HEK293 (cell line): ENCODE measurements around the gene ADD1.

Source experiments
- CTCF ChIA-PET: fragments of 350-600 bp; formaldehyde crosslinking; extraction: SDS; loops from one replicate; lab custom pipeline; 2021; ENCODE audit warnings: antibody characterized with exemption; lab: Yijun Ruan, JAX
- POLR2A ChIA-PET: fragments of 300-600 bp; formaldehyde crosslinking; extraction: SDS; loops from one replicate; lab custom pipeline; 2020; ENCODE audit warnings: antibody characterized with exemption, inconsistent platforms; lab: Yijun Ruan, JAX
- H3K27ac ChIP-seq: fragments of 200-500 bp; sonication (Bioruptor generic); 2 replicates; pipeline ENCODE4 v1.5.1; 2014; ENCODE audit warnings: low read depth, low read length, control low read depth, inconsistent platforms; ENCODE audit errors: extremely low read depth
- H3K36me3 ChIP-seq, 2 experiments: fragments of 200-500 bp in 1 of 2; sonication (Bioruptor generic) in 1 of 2; 1 replicate in 1 of 2; 2 replicates in 1 of 2; pipeline ENCODE4 v1.5.1; 2014 to 2017; ENCODE audit warnings: inconsistent platforms in 2 of 2, low read length in 2 of 2; ENCODE audit not compliant: control insufficient read depth in 2 of 2, insufficient read depth in 1 of 2
- H3K4me1 ChIP-seq: fragments of 200-500 bp; sonication (Bioruptor generic); 2 replicates; pipeline ENCODE4 v1.5.1; 2014; ENCODE audit warnings: mild to moderate bottlenecking, low read length, inconsistent platforms; ENCODE audit not compliant: control insufficient read depth, insufficient read depth
- H3K4me3 ChIP-seq: 2 replicates; pipeline ENCODE4 v1.5.1; 2011; ENCODE audit warnings: low read depth, mild to moderate bottlenecking, control low read depth, low read length, moderate library complexity
- H3K9me3 ChIP-seq: fragments of 200-500 bp; sonication (Bioruptor generic); 2 replicates; pipeline ENCODE4 v1.5.1; 2014; ENCODE audit warnings: low read depth, low read length, inconsistent platforms; ENCODE audit not compliant: control insufficient read depth, insufficient read depth
- KLF9 ChIP-seq: fragments of 450-650 bp; formaldehyde crosslinking; IDR thresholded peaks from 2 replicates; pipeline ENCODE4 v1.5.1; 2016; ENCODE audit warnings: missing biosample characterization, missing genetic modification characterization, low read depth
- REPIN1 ChIP-seq: fragments of 450-650 bp; formaldehyde crosslinking; IDR thresholded peaks from 2 replicates; pipeline ENCODE4 v1.5.1; 2017; ENCODE audit warnings: missing biosample characterization, missing genetic modification characterization, low read depth
- SCRT1 ChIP-seq: fragments of 450-650 bp; formaldehyde crosslinking; IDR thresholded peaks from 2 replicates; pipeline ENCODE4 v1.5.1; 2016; ENCODE audit warnings: missing biosample characterization, missing genetic modification characterization, borderline replicate concordance
- SP2 ChIP-seq: fragments of 450-650 bp; formaldehyde crosslinking; IDR thresholded peaks from 2 replicates; pipeline ENCODE4 v1.5.1; 2016; ENCODE audit warnings: missing biosample characterization, missing genetic modification characterization
- ZNF132 ChIP-seq: fragments of 450-650 bp; formaldehyde crosslinking; IDR thresholded peaks from 2 replicates; pipeline ENCODE4 v1.5.1; 2017; ENCODE audit warnings: missing biosample characterization, missing genetic modification characterization, borderline replicate concordance
- ZNF175 ChIP-seq: fragments of 450-650 bp; formaldehyde crosslinking; IDR thresholded peaks from 2 replicates; pipeline ENCODE4 v1.5.1; 2016; ENCODE audit warnings: missing biosample characterization, missing genetic modification characterization
- ZNF19 ChIP-seq: fragments of 450-650 bp; formaldehyde crosslinking; IDR thresholded peaks from 2 replicates; pipeline ENCODE4; 2016; ENCODE audit warnings: missing biosample characterization, missing genetic modification characterization, low read depth
- ZNF239 ChIP-seq: fragments of 450-650 bp; formaldehyde crosslinking; IDR thresholded peaks from 2 replicates; pipeline ENCODE4 v1.5.1; 2016; ENCODE audit warnings: missing biosample characterization, missing genetic modification characterization
- ZNF366 ChIP-seq: fragments of 450-650 bp; formaldehyde crosslinking; conservative IDR thresholded peaks from 2 replicates; pipeline ENCODE4 v1.5.1; 2016; ENCODE audit warnings: missing biosample characterization, missing genetic modification characterization
- ZNF416 ChIP-seq: fragments of 450-650 bp; formaldehyde crosslinking; IDR thresholded peaks from 2 replicates; pipeline ENCODE4 v1.5.1; 2016; ENCODE audit warnings: missing biosample characterization, missing genetic modification characterization
- ZNF610 ChIP-seq: fragments of 450-650 bp; formaldehyde crosslinking; IDR thresholded peaks from 2 replicates; pipeline ENCODE4 v1.5.1; 2016; ENCODE audit warnings: missing biosample characterization, missing genetic modification characterization, borderline replicate concordance
- ZNF664 ChIP-seq: fragments of 450-650 bp; formaldehyde crosslinking; IDR thresholded peaks from 2 replicates; pipeline ENCODE4 v1.5.1; 2016; ENCODE audit warnings: missing biosample characterization, missing genetic modification characterization
- ZNF785 ChIP-seq: fragments of 450-650 bp; formaldehyde crosslinking; IDR thresholded peaks from 2 replicates; pipeline ENCODE4 v1.5.1; 2016; ENCODE audit warnings: missing biosample characterization, missing genetic modification characterization
- TF ChIP-seq, protein P1 (sequence below): sonication (generic); formaldehyde crosslinking; IDR thresholded peaks from 2 replicates; pipeline ENCODE4 v1.8.1; 2022; ENCODE audit warnings: mild to moderate bottlenecking, moderate library complexity, missing genetic modification reagents
- TF ChIP-seq, protein P2 (sequence below): fragments of 450-650 bp; formaldehyde crosslinking; IDR thresholded peaks from 2 replicates; pipeline ENCODE4 v1.5.1; 2016; ENCODE audit warnings: missing biosample characterization, missing genetic modification characterization, borderline replicate concordance
- TF ChIP-seq, protein P3 (sequence below): fragments of 450-650 bp; formaldehyde crosslinking; IDR thresholded peaks from 2 replicates; pipeline ENCODE4 v1.5.0; 2017; ENCODE audit warnings: missing biosample characterization, missing genetic modification characterization, borderline replicate concordance
- TF ChIP-seq, protein P4 (sequence below): fragments of 450-650 bp; IDR thresholded peaks from 2 replicates; pipeline ENCODE4 v1.5.1; 2018; ENCODE audit warnings: missing biosample characterization, mild to moderate bottlenecking, missing genetic modification characterization
- TF ChIP-seq, protein P5 (sequence below): fragments of 450-650 bp; formaldehyde crosslinking; IDR thresholded peaks from 2 replicates; pipeline ENCODE4 v1.5.1; 2016; ENCODE audit warnings: missing biosample characterization, missing genetic modification characterization

Gene ADD1

DNA sequence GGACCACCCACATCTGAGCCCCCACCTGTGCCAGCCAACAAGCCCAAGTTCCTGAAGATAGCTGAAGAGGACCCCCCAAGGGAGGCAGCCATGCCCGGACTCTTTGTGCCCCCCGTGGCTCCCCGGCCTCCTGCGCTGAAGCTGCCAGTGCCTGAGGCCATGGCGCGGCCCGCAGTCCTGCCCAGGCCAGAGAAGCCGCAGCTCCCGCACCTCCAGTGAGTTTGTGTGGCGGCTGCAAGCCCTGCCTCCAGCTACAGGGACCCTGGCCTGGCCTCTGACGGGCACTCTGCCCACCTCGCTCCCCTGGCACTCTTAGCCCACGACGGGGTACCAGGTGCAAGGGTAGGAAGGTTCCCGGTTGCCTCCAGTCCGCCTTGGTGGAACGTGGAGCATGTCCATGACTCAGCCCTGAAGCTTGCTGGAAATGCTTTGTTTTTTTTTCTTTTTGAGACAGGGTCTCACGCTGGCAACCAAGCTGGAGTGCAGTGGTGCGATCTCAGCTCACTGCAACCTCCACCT is 13.7 kb upstream of the ADD1 start:
- Histone ChIP-seq H3K27ac (no peak overlapping the region), H3K4me1 (no peaks in the 10 kb centered on the region), H3K36me3 (peaks cover 0 to 91% of the 10 kb centered on the region in 2 experiments; a peak in 1 of 3 replicates), H3K4me3 (no peak overlapping the region), H3K9me3 (no peaks in the 10 kb centered on the region)
- CTCF ChIA-PET, result interaction anchor here (0.7 kb wide), 1 partner anchor 107 kb away, joined by 3 read pairs; no protein-coding TSS in a partner anchor
- TF ChIP-seq SP2 (tag by site-specific recombination), result no peak
- no peak for TF ChIP-seq ZNF366 (tag by site-specific recombination)
- POLR2A ChIA-PET, result no interaction called here

DNA sequence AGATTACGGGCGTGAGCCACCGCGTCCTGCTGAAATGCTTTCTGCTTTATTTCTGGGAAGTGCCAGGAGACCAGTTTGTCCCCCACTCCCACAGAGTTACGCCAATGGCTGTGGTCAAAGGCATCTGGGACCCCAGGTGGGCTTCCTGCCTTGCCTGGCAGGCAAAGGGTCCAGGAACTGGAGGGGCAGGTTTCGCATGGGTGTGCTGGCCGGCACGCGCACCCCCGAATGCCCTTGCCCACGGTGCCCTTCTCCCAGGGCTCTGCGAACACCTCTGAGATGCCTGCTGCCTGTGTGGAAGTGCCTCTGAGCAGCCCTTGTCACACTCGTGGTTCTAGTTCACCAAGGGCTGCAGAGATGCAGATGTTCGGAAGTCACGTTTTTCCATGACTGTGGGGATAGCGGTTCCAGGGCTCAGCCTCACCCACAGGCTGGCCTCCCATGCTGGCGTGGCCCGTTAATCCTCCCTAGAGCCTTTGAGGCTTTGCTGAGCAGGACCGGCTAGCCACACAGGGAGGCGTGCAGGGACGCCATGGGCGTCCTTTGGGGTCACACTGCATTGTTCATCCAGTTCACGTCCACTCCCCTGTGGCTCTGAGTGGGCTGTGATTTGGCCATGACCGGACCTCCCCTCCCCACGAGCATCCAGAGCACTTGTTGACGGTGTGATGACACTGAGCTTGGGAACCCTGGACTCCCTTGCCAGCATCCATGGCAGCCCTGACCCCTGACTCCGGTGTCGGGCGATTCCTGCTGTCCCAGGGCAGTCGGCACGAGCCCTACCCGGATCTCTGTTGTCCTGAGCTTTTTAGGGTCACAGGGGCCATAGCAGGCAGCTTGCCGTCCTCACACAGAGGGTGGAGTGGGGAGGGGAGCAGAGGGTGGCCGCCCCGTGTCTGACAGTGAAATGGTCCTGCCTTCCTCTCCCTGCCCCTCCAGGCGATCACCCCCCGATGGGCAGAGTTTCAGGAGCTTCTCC is 12.7 kb upstream of the ADD1 start:
- ChIA-PET CTCF (interaction anchor here (0.5 kb wide), 1 partner anchor 25 kb away, joined by 3 read pairs; no protein-coding TSS in a partner anchor), POLR2A (no interaction called here)
- Histone ChIP-seq H3K36me3 (peaks cover 0 to 88% of the 10 kb centered on the region in 2 experiments; a peak in 1 of 3 replicates), H3K4me1 (no peaks in the 10 kb centered on the region), H3K9me3 (no peaks in the 10 kb centered on the region), H3K27ac (no peak overlapping the region), H3K4me3 (no peak overlapping the region)
- TF ChIP-seq ZNF132, result no peak
- no peak for TF ChIP-seq REPIN1
- no peak for TF ChIP-seq SCRT1 (tag by site-specific recombination)
- TF ChIP-seq, protein P1, sequence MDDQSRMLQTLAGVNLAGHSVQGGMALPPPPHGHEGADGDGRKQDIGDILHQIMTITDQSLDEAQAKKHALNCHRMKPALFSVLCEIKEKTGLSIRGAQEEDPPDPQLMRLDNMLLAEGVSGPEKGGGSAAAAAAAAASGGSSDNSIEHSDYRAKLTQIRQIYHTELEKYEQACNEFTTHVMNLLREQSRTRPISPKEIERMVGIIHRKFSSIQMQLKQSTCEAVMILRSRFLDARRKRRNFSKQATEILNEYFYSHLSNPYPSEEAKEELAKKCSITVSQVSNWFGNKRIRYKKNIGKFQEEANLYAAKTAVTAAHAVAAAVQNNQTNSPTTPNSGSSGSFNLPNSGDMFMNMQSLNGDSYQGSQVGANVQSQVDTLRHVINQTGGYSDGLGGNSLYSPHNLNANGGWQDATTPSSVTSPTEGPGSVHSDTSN (CRISPR knock-in tag), result no peak
- TF ChIP-seq KLF9 (tag by site-specific recombination), result no peak
- TF ChIP-seq, protein P2, sequence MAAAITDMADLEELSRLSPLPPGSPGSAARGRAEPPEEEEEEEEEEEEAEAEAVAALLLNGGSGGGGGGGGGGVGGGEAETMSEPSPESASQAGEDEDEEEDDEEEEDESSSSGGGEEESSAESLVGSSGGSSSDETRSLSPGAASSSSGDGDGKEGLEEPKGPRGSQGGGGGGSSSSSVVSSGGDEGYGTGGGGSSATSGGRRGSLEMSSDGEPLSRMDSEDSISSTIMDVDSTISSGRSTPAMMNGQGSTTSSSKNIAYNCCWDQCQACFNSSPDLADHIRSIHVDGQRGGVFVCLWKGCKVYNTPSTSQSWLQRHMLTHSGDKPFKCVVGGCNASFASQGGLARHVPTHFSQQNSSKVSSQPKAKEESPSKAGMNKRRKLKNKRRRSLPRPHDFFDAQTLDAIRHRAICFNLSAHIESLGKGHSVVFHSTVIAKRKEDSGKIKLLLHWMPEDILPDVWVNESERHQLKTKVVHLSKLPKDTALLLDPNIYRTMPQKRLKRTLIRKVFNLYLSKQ (tag by site-specific recombination), result no peak
- TF ChIP-seq, protein P3, sequence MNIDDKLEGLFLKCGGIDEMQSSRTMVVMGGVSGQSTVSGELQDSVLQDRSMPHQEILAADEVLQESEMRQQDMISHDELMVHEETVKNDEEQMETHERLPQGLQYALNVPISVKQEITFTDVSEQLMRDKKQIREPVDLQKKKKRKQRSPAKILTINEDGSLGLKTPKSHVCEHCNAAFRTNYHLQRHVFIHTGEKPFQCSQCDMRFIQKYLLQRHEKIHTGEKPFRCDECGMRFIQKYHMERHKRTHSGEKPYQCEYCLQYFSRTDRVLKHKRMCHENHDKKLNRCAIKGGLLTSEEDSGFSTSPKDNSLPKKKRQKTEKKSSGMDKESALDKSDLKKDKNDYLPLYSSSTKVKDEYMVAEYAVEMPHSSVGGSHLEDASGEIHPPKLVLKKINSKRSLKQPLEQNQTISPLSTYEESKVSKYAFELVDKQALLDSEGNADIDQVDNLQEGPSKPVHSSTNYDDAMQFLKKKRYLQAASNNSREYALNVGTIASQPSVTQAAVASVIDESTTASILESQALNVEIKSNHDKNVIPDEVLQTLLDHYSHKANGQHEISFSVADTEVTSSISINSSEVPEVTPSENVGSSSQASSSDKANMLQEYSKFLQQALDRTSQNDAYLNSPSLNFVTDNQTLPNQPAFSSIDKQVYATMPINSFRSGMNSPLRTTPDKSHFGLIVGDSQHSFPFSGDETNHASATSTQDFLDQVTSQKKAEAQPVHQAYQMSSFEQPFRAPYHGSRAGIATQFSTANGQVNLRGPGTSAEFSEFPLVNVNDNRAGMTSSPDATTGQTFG (tag by site-specific recombination), result no peak
- no peak for TF ChIP-seq ZNF239 (tag by site-specific recombination)
- TF ChIP-seq ZNF416 (tag by site-specific recombination), result no peak
- TF ChIP-seq, protein P4, sequence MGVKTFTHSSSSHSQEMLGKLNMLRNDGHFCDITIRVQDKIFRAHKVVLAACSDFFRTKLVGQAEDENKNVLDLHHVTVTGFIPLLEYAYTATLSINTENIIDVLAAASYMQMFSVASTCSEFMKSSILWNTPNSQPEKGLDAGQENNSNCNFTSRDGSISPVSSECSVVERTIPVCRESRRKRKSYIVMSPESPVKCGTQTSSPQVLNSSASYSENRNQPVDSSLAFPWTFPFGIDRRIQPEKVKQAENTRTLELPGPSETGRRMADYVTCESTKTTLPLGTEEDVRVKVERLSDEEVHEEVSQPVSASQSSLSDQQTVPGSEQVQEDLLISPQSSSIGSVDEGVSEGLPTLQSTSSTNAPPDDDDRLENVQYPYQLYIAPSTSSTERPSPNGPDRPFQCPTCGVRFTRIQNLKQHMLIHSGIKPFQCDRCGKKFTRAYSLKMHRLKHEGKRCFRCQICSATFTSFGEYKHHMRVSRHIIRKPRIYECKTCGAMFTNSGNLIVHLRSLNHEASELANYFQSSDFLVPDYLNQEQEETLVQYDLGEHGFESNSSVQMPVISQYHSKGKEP, result no peak
- no peak for TF ChIP-seq ZNF175 (tag by site-specific recombination)
- no peak for TF ChIP-seq ZNF664
- TF ChIP-seq, protein P5, sequence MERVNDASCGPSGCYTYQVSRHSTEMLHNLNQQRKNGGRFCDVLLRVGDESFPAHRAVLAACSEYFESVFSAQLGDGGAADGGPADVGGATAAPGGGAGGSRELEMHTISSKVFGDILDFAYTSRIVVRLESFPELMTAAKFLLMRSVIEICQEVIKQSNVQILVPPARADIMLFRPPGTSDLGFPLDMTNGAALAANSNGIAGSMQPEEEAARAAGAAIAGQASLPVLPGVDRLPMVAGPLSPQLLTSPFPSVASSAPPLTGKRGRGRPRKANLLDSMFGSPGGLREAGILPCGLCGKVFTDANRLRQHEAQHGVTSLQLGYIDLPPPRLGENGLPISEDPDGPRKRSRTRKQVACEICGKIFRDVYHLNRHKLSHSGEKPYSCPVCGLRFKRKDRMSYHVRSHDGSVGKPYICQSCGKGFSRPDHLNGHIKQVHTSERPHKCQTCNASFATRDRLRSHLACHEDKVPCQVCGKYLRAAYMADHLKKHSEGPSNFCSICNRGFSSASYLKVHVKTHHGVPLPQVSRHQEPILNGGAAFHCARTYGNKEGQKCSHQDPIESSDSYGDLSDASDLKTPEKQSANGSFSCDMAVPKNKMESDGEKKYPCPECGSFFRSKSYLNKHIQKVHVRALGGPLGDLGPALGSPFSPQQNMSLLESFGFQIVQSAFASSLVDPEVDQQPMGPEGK (tag by site-specific recombination), result no peak
- TF ChIP-seq ZNF610 (tag by site-specific recombination), result no peak
- TF ChIP-seq ZNF19, result no peak
- TF ChIP-seq ZNF785 (tag by site-specific recombination), result no peak
